Transverse colon (tissue), 4 donors: ENCODE data around the gene DOCK2. TPM values are rescaled to one million over a fixed set of nuclear protein-coding genes. Genes with fewer than 3 reads are reported as not detected.

Experiments
- DNase-seq: peaks from one replicate; pipeline ENCODE4 v3.0.0-alpha.2; 2019
- H3K27ac ChIP-seq, 4 donors: fragments of 200-600 bp; sonication (generic); 2 replicates each; pipeline ENCODE4 v1.5.1; 2016 to 2018; ENCODE audit warnings: inconsistent platforms in 4 of 4
- H3K27me3 ChIP-seq: fragments of 200-600 bp; sonication (generic); 2 replicates; pipeline ENCODE4 v1.5.1; 2017; ENCODE audit warnings: inconsistent platforms
- H3K36me3 ChIP-seq, 4 donors: fragments of 200-600 bp; sonication (generic); 2 replicates each; pipeline ENCODE4 v1.5.1; 2017 to 2019; ENCODE audit warnings: inconsistent platforms in 4 of 4
- H3K4me1 ChIP-seq, 4 donors: fragments of 200-600 bp; sonication (generic); 2 replicates each; pipeline ENCODE4 v1.5.1; 2017 to 2020; ENCODE audit warnings: inconsistent platforms in 4 of 4
- H3K4me3 ChIP-seq, 4 donors: fragments of 200-600 bp; sonication (generic); 1 replicate in 1 of 4; 2 replicates in 3 of 4; pipeline versions ENCODE4 v1.5.1 to v1.6.1; 2017 to 2019; ENCODE audit warnings: inconsistent platforms in 4 of 4
- H3K9me3 ChIP-seq, 2 donors: fragments of 200-600 bp; sonication (generic); 2 replicates each; pipeline ENCODE4 v1.5.1; 2017 to 2019; ENCODE audit warnings: inconsistent platforms in 2 of 2
- EP300 ChIP-seq: sonication (generic); formaldehyde crosslinking; IDR thresholded peaks from one replicate; pipeline ENCODE4 v1.6.1; 2017; ENCODE audit warnings: antibody characterized with exemption, low read depth
- POLR2A ChIP-seq: fragments of 450-650 bp; IDR thresholded peaks from one replicate; pipeline ENCODE4 v1.6.1; 2016; ENCODE audit warnings: antibody characterized with exemption, mild to moderate bottlenecking, moderate library complexity
- POLR2AphosphoS5 ChIP-seq, 3 donors: sonication (generic); formaldehyde crosslinking; IDR thresholded peaks; one replicate each; pipeline ENCODE4 v1.6.1; 2016; ENCODE audit warnings: antibody characterized with exemption in 3 of 3
- WGBS, 2 donors: methylation state at CpG; one replicate each; pipeline ENCODE4 v1.1.5; 2018; ENCODE audit warnings: low coverage in 1 of 2; 5-methylcytosine and 5-hydroxymethylcytosine counted together
- in situ Hi-C, 4 donors: fragments of 200-750 bp; cut with MboI; loops; one replicate each; pipeline versions ENCODE4 v1.15.0 to v1.15.1; 2017; ENCODE audit warnings: low sequenced_read_pairs in 3 of 4, low pct_ligation_motif_present in 1 of 4, low pct_unique_long_range_greater_than_20kb in 1 of 4
- intact Hi-C: fragments of 100-400 bp; cut with DNase I; formaldehyde crosslinking; loops from one replicate; pipeline ENCODE4 v1.15.1; 2023; ENCODE audit warnings: low total_unique reads
- total RNA-seq, 4 donors: library from RNA; depleted of rRNA; stranded (reverse); fragments of >200 nt; gene quantifications; one replicate each; pipeline ENCODE4 v1.1.0, GENCODE V29; 2016
- TF ChIP-seq, protein P1 (sequence below), 5 experiments: fragments of 200-600 bp in 3 of 5; fragments of 450-650 bp in 2 of 5; sonication (generic) in 3 of 5; IDR thresholded peaks; 1 replicate in 2 of 5; 2 replicates in 3 of 5; pipeline ENCODE4 v1.5.1; 2016 to 2017; ENCODE audit warnings: antibody characterized with exemption in 5 of 5, inconsistent platforms in 3 of 5, mild to moderate bottlenecking in 2 of 5, moderate library complexity in 1 of 5

The DOCK2 gene
- total RNA-seq, 4 donors from 2014 or later, result 8.3 to 24.0 (median 14.3) TPM

DNA sequence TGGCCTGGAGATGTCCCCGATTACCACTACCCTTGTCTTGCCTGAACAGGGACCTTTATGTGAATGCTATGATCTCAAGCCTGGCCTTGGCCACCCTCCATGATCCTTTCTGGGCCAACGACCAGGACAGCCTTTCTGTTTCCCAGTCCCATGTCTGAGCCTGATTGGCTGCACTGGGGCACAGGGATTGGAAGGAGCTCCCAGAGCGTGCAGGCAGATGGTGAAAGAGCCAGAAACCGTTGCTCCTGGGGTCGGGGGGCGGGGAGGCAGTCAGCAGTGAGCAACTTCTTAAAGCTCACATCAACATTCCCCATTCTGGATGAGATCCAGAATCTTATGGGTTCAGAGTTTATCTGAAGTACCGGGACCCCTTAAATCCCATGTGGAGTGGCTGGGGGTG lies 258.9 kb downstream of the DOCK2 start:
- Histone ChIP-seq H3K36me3 (no peaks in the 10 kb centered on the region), H3K4me3 (no peak overlapping the region), H3K9me3 (no peaks in the 10 kb centered on the region), H3K4me1 (no peaks in the 10 kb centered on the region), H3K27ac (no peak overlapping the region), H3K27me3 (no peaks in the 10 kb centered on the region)
- WGBS, 2 donors, result 62 to 64% methylated on average over 2 to 7 of the region's 7 CpGs
- in situ Hi-C loops, result no loop called here
- TF ChIP-seq EP300 (no peak), POLR2A (no peak), POLR2AphosphoS5 (IDR thresholded peaks at IDR 0.05) (no peak)
- TF ChIP-seq, protein P1, sequence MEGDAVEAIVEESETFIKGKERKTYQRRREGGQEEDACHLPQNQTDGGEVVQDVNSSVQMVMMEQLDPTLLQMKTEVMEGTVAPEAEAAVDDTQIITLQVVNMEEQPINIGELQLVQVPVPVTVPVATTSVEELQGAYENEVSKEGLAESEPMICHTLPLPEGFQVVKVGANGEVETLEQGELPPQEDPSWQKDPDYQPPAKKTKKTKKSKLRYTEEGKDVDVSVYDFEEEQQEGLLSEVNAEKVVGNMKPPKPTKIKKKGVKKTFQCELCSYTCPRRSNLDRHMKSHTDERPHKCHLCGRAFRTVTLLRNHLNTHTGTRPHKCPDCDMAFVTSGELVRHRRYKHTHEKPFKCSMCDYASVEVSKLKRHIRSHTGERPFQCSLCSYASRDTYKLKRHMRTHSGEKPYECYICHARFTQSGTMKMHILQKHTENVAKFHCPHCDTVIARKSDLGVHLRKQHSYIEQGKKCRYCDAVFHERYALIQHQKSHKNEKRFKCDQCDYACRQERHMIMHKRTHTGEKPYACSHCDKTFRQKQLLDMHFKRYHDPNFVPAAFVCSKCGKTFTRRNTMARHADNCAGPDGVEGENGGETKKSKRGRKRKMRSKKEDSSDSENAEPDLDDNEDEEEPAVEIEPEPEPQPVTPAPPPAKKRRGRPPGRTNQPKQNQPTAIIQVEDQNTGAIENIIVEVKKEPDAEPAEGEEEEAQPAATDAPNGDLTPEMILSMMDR (IDR thresholded peaks at IDR 0.05), result no peak
- intact Hi-C loops, result no loop called here
- DNase-seq, result no peak

DNA sequence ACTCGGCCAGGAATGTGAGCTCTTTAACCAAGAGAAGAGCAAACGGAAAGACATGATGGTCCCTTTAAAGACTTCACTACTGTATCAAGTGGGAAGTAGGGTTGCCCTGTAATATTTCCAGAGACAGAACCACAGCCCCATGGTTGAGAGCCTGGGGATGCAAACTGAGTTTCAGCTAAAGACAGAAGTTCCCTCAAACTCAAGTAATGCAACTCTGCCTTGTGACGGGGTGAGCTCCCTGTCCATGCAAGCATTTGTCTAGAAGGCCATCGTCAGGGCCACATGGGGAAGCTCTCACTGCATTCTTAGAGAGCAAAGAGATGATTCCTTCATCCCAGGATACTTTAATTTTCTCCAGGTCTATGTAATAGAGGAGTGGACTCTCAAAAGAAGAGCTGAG lies 260.4 kb downstream of the DOCK2 start:
- Histone ChIP-seq H3K4me1 (no peaks in the 10 kb centered on the region), H3K27ac (no peak overlapping the region), H3K27me3 (no peaks in the 10 kb centered on the region), H3K36me3 (no peaks in the 10 kb centered on the region), H3K9me3 (no peaks in the 10 kb centered on the region), H3K4me3 (no peak overlapping the region)
- intact Hi-C loops, result no loop called here
- TF ChIP-seq EP300 (no peak), POLR2A (no peak), POLR2AphosphoS5 (IDR thresholded peaks at IDR 0.05) (no peak)
- TF ChIP-seq, protein P1 (IDR thresholded peaks at IDR 0.05), result no peak
- no peak for DNase-seq
- in situ Hi-C loops, result no loop called here
- 92 to 93% methylated on average over 2 to 4 of the region's 4 CpGs for WGBS, 2 donors

DNA sequence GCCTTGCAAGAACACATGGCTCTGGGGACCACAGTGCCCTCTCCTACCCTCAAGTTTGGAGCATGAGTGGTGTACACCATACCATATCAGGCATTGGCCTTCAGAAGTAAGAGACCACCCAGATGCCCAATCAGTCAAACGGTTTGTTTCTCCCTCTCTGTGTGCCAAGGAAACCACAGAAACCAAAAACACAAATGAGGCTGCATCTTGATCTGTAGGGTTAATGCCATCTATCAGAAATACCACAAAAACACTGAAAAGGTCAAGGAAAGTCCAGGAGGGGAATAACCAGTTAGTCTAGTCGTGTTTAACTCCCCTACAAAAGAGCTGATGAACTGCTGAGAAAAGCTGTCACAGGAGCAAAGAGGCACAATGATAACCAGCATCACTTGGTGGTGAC lies 264.8 kb downstream of the DOCK2 start:
- in situ Hi-C loops (no loop called here), intact Hi-C loops (no loop called here)
- H3K27ac ChIP-seq, result no peak overlapping the region
- H3K4me1 ChIP-seq, result no peaks in the 10 kb centered on the region
- H3K27me3 ChIP-seq, result no peaks in the 10 kb centered on the region
- no peaks in the 10 kb centered on the region for H3K36me3 ChIP-seq
- no peak for TF ChIP-seq EP300
- TF ChIP-seq, protein P1 (IDR thresholded peaks at IDR 0.05), result no peak
- DNase-seq, result no peak
- 33% methylated on average over 2 of the region's 2 CpGs; no CpG with 5 or more reads in 1 of the 2 donors for WGBS, 2 donors
- no peaks in the 10 kb centered on the region for H3K9me3 ChIP-seq
- no peak overlapping the region for H3K4me3 ChIP-seq

DNA sequence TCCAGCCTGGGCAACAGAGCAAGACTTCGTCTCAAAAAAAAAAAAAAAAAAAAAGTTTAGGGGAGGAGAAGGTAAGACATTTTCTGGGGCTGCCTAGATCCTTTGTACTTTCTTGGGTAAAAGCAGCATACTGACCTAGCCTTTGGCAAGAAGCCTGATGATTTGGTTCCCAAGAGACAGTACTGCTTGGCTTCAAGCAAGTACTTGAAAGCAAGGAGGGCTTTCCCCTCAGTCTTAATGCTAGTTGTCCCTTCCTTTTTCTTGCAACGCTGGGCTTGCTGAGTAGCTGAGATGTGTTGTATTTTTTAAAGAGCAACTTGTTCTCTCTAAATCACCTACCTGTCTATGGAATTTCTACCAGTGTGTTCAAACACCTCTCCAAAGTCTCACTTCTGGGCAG lies 267.0 kb downstream of the DOCK2 start:
- Histone ChIP-seq H3K4me1 (no peaks in the 10 kb centered on the region), H3K9me3 (no peaks in the 10 kb centered on the region), H3K4me3 (no peak overlapping the region), H3K36me3 (no peaks in the 10 kb centered on the region), H3K27me3 (no peaks in the 10 kb centered on the region), H3K27ac (no peak overlapping the region)
- WGBS, 2 donors, result 65% methylated on average over 2 of the region's 2 CpGs; no CpG with 5 or more reads in 1 of the 2 donors
- no peak for DNase-seq
- TF ChIP-seq, protein P1 (IDR thresholded peaks at IDR 0.05), result no peak
- TF ChIP-seq POLR2AphosphoS5 (IDR thresholded peaks at IDR 0.05) (no peak), EP300 (no peak), POLR2A (no peak)
- intact Hi-C loops, result no loop called here
- in situ Hi-C loops, result no loop called here
